Mesenchymal stem cell (in vitro differentiated cells and primary cell): ENCODE data around the gene CELF5.
A peak's percentile ranks its signal among the peaks of the same experiment; 100 is the strongest.
"Not testable (repeated sequence)": the region's sequence is repeated elsewhere in the genome, so short reads cannot be mapped to it uniquely, and the experiment has no call there.

Experiments
- DNase-seq: peaks from one replicate; pipeline ENCODE4 v3.0.0-alpha.2; 2013
- H2AFZ ChIP-seq: one replicate; pipeline ENCODE4 v1.6.1; 2013; ENCODE audit warnings: low read depth, mild to moderate bottlenecking, control low read depth, inconsistent platforms, low read length, moderate library complexity
- H2AK5ac ChIP-seq: 2 replicates; pipeline ENCODE4 v1.6.1; 2013; ENCODE audit warnings: low read length, moderate library complexity, mild to moderate bottlenecking, inconsistent platforms; ENCODE audit not compliant: severe bottlenecking
- H2BK120ac ChIP-seq: one replicate; pipeline ENCODE4 v1.6.1; 2013; ENCODE audit warnings: low read depth, mild to moderate bottlenecking, inconsistent platforms, low read length, moderate library complexity
- H2BK12ac ChIP-seq, 2 experiments: one replicate each; pipeline ENCODE4 v1.6.1; 2013; ENCODE audit warnings: inconsistent platforms in 2 of 2, low read length in 2 of 2, mild to moderate bottlenecking in 2 of 2, moderate library complexity in 2 of 2, control low read depth in 1 of 2
- H2BK15ac ChIP-seq: one replicate; pipeline ENCODE4 v1.6.1; 2013; ENCODE audit warnings: mild to moderate bottlenecking, low read depth, inconsistent platforms; ENCODE audit not compliant: poor library complexity, severe bottlenecking
- H2BK5ac ChIP-seq: 2 replicates; pipeline ENCODE4 v1.6.1; 2013; ENCODE audit warnings: low read depth, mild to moderate bottlenecking, low read length, control low read depth, inconsistent platforms; ENCODE audit not compliant: poor library complexity, severe bottlenecking
- H3K14ac ChIP-seq, 2 experiments: one replicate each; pipeline ENCODE4 v1.6.1; 2013; ENCODE audit warnings: inconsistent platforms in 2 of 2, low read length in 2 of 2, control low read depth in 1 of 2, mild to moderate bottlenecking in 1 of 2, moderate library complexity in 1 of 2
- H3K18ac ChIP-seq, 2 experiments: one replicate each; pipeline ENCODE4 v1.6.1; 2013; ENCODE audit warnings: inconsistent platforms in 2 of 2, low read length in 2 of 2, control low read depth in 1 of 2, low read depth in 1 of 2, mild to moderate bottlenecking in 1 of 2
- H3K23ac ChIP-seq, 2 experiments: one replicate each; pipeline ENCODE4 v1.6.1; 2013; ENCODE audit warnings: inconsistent platforms in 2 of 2, low read length in 2 of 2, mild to moderate bottlenecking in 2 of 2, moderate library complexity in 2 of 2, control low read depth in 1 of 2
- H3K27ac ChIP-seq: 2 replicates; pipeline ENCODE4 v1.5.1; 2013; ENCODE audit warnings: mild to moderate bottlenecking, moderate library complexity, low read length, control low read depth, inconsistent platforms; ENCODE audit not compliant: poor library complexity, severe bottlenecking
- H3K27me3 ChIP-seq, 2 experiments: 2 replicates each; pipeline versions ENCODE4 v1.6.1 to v1.7.0; 2013; ENCODE audit warnings: low read length in 2 of 2, mild to moderate bottlenecking in 2 of 2, moderate library complexity in 2 of 2, control low read depth in 1 of 2, inconsistent platforms in 1 of 2; ENCODE audit not compliant: control insufficient read depth in 1 of 2, insufficient read depth in 1 of 2
- H3K36me3 ChIP-seq, 2 experiments: 2 replicates each; pipeline versions ENCODE4 v1.6.1 to v1.7.0; 2013; ENCODE audit warnings: low read length in 2 of 2, control low read depth in 1 of 2, inconsistent platforms in 1 of 2, low read depth in 1 of 2, mild to moderate bottlenecking in 1 of 2; ENCODE audit not compliant: insufficient read depth in 2 of 2, control insufficient read depth in 1 of 2
- H3K4ac ChIP-seq, 2 experiments: one replicate each; pipeline ENCODE4 v1.6.1; 2013; ENCODE audit warnings: inconsistent platforms in 2 of 2, low read length in 2 of 2, mild to moderate bottlenecking in 2 of 2, moderate library complexity in 2 of 2, control low read depth in 1 of 2, low read depth in 1 of 2
- H3K4me1 ChIP-seq: 2 replicates; pipeline ENCODE4 v1.6.1; 2013; ENCODE audit warnings: low read depth, low read length, control low read depth; ENCODE audit not compliant: control insufficient read depth, insufficient read depth
- H3K4me2 ChIP-seq: 2 replicates; pipeline ENCODE4 v1.6.1; 2013; ENCODE audit warnings: low read length, mild to moderate bottlenecking, inconsistent platforms; ENCODE audit not compliant: poor library complexity, severe bottlenecking
- H3K4me3 ChIP-seq, 2 experiments: 2 replicates each; pipeline versions ENCODE4 v1.5.1 to v1.7.0; 2013; ENCODE audit warnings: low read length in 2 of 2, mild to moderate bottlenecking in 2 of 2, control low read depth in 1 of 2, low read depth in 1 of 2; ENCODE audit not compliant: insufficient read depth in 1 of 2
- H3K79me1 ChIP-seq: replicated peaks from 2 replicates; pipeline ENCODE4 v1.6.1; 2013; ENCODE audit warnings: mild to moderate bottlenecking, control low read depth, low read length, inconsistent platforms; ENCODE audit not compliant: poor library complexity, severe bottlenecking
- H3K9ac ChIP-seq: 2 replicates; pipeline ENCODE4 v1.7.0; 2013; ENCODE audit warnings: mild to moderate bottlenecking, low read length, moderate library complexity
- H3K9me3 ChIP-seq: 2 replicates; pipeline ENCODE4 v1.7.0; 2013; ENCODE audit warnings: mild to moderate bottlenecking, low read length; ENCODE audit not compliant: control insufficient read depth
- H4K8ac ChIP-seq: one replicate; pipeline ENCODE4 v1.6.1; 2013; ENCODE audit warnings: inconsistent platforms, mild to moderate bottlenecking, low read length, moderate library complexity
- H4K91ac ChIP-seq: one replicate; pipeline ENCODE4 v1.6.1; 2013; ENCODE audit warnings: mild to moderate bottlenecking, low read length, inconsistent platforms
- WGBS: methylation state at CpG from one replicate; pipeline ENCODE4 v1.1.7; 2013; ENCODE audit warnings: mixed read lengths; 5-methylcytosine and 5-hydroxymethylcytosine counted together

The CELF5 gene

DNA sequence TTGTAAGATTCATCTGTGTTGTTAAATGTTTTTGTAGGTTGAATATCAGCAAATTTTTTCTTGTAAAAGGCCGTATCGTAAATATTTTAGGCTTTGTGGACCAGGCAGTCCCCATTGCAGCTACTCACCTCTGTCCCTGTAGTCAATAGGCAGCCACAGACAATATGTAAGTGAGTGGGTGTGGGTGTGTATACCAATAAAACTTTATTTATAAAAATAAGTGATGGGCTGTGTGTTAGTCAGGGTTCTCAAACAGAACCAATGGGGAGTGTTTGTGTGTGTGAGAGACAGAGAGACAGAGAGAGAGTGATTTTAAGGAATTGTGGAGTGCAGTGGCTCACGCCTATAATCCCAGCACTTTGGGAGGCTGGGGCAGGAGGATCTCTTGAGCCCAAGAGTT, 104.3 kb downstream of the CELF5 start:
- H4K91ac ChIP-seq: no peak overlapping the region
- no peaks in the 10 kb centered on the region for H3K36me3 ChIP-seq
- no peak overlapping the region for H3K4ac ChIP-seq
- peaks cover 0 to 6% of the 10 kb centered on the region in 2 experiments for H3K27me3 ChIP-seq
- H3K4me2 ChIP-seq: no peak overlapping the region
- no peak for DNase-seq
- no peak overlapping the region for H3K4me3 ChIP-seq
- H3K9ac ChIP-seq: no peak overlapping the region
- H2BK120ac ChIP-seq: no peak overlapping the region
- no peaks in the 10 kb centered on the region for H3K9me3 ChIP-seq
- H3K4me1 ChIP-seq: no peaks in the 10 kb centered on the region
- no peak overlapping the region for H3K18ac ChIP-seq
- no peak overlapping the region for H3K14ac ChIP-seq
- H2BK12ac ChIP-seq: no peak overlapping the region
- no peak overlapping the region for H4K8ac ChIP-seq
- no peak overlapping the region for H2AFZ ChIP-seq
- WGBS: 100% methylated on average over 2 of the region's 3 CpGs
- no peaks in the 10 kb centered on the region for H3K79me1 ChIP-seq
- no peak overlapping the region for H3K27ac ChIP-seq
- no peak overlapping the region for H2BK15ac ChIP-seq
- H3K23ac ChIP-seq: no peak overlapping the region
- H2AK5ac ChIP-seq: no peak overlapping the region
- no peak overlapping the region for H2BK5ac ChIP-seq

DNA sequence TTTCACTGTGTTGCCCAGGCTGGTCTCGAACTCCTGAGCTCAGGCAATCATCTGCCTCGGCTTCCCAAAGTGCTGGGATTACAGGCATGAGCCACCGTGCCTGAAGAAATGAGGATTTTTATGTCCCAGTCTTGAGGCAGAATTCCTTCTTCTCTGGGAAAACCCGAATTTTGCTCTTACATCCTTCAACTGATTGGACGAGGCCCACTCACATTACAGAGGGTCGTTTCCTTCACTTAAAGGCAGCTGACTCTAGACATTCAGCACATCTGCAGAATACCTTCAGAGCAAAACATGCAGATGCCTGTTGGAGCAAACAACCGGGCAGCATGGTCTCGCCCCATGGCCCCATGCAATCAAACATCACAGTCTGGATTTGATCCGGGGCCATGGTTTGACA, 105.6 kb downstream of the CELF5 start:
- H3K14ac ChIP-seq: no peak overlapping the region
- no peak overlapping the region for H3K27ac ChIP-seq
- H3K9ac ChIP-seq: no peak overlapping the region
- H3K27me3 ChIP-seq: peaks cover 0 to 6% of the 10 kb centered on the region in 2 experiments
- no peak overlapping the region for H2AFZ ChIP-seq
- no peaks in the 10 kb centered on the region for H3K36me3 ChIP-seq
- no peak overlapping the region for H3K4me2 ChIP-seq
- no peaks in the 10 kb centered on the region for H3K4me1 ChIP-seq
- H3K4ac ChIP-seq: no peak overlapping the region
- no peaks in the 10 kb centered on the region for H3K79me1 ChIP-seq
- no peak overlapping the region for H2BK12ac ChIP-seq
- no peak overlapping the region for H2AK5ac ChIP-seq
- H2BK5ac ChIP-seq: no peak overlapping the region
- no peak overlapping the region for H3K4me3 ChIP-seq
- no peak overlapping the region for H4K8ac ChIP-seq
- H3K23ac ChIP-seq: no peak overlapping the region
- no peaks in the 10 kb centered on the region for H3K9me3 ChIP-seq
- WGBS: 80% methylated on average over 9 of the region's 9 CpGs
- H2BK15ac ChIP-seq: no peak overlapping the region
- DNase-seq: no peak
- H3K18ac ChIP-seq: no peak overlapping the region
- H2BK120ac ChIP-seq: no peak overlapping the region
- no peak overlapping the region for H4K91ac ChIP-seq

DNA sequence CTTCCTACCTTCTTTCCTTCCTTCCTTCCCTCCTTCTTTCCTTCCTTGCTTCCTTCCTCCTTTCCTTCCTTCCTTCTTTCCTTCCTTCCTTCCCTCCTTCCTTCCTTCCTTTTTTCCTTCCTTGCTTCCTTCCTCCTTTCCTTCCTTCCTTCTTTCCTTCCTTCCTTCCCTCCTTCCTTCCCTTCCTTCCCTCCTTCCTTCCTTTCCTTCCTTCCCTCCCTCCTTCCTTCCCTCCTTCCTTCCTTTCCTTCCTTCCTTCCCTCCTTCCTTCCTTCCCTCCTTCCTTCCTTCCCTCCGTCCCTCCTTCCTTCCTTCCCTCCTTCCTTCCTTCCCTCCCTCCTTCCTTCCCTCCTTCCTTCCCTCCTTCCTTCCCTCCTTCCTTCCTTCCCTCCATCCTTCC, 107.8 kb downstream of the CELF5 start:
- not testable (repeated sequence) for H3K9ac ChIP-seq, H3K4ac ChIP-seq, H3K18ac ChIP-seq, H2BK5ac ChIP-seq, H3K14ac ChIP-seq, H2BK15ac ChIP-seq, H3K4me3 ChIP-seq, H2AFZ ChIP-seq, H3K4me2 ChIP-seq, H3K79me1 ChIP-seq, H3K27me3 ChIP-seq, H3K27ac ChIP-seq, H4K8ac ChIP-seq, H4K91ac ChIP-seq, H3K23ac ChIP-seq, H2BK120ac ChIP-seq, H2AK5ac ChIP-seq, DNase-seq, H3K9me3 ChIP-seq, H3K36me3 ChIP-seq, H2BK12ac ChIP-seq
- WGBS: 50% methylated on average over 1 of the region's 1 CpG
- H3K4me1 ChIP-seq: peaks cover 18% of the 10 kb centered on the region

DNA sequence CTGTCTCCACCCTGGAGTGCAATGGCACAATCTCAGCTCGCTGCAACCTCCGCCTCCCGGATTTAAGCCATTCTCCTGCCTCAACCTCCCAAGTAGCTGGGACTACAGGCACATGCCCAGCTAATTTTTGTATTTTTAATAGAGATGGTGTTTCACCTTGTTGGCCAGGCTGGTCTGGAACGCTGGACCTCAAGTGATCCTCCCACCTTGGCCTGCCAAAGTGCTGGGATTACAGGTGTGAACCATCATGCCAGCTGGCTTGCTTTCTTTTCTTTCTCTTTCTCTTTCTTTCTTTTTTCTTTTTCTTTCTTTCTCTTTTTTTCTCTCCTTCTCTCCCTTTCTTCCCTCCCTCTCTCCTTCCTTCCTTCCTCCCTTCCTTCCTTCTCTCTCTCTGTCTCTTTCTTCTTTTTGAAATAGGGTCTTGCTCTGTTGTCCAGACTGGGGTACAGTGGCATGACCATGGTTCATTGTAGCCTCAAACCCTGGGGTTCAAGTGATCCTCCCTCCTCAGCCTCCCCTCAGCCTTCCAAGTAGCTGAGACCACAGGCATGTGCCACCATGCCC, 108.6 kb downstream of the CELF5 start:
- peak overlapping the region; percentile 88 for H2BK15ac ChIP-seq
- no peak overlapping the region for H3K4me3 ChIP-seq
- no peak overlapping the region for H3K14ac ChIP-seq
- H3K9ac ChIP-seq: no peak overlapping the region
- H4K91ac ChIP-seq: no peak overlapping the region
- H4K8ac ChIP-seq: no peak overlapping the region
- H2BK5ac ChIP-seq: no peak overlapping the region
- no peak overlapping the region for H3K4me2 ChIP-seq
- H3K27ac ChIP-seq: no peak overlapping the region
- H3K18ac ChIP-seq: no peak overlapping the region
- WGBS: 76% methylated on average over 4 of the region's 4 CpGs
- H3K23ac ChIP-seq: no peak overlapping the region
- H2AFZ ChIP-seq: no peak overlapping the region
- H3K9me3 ChIP-seq: no peaks in the 10 kb centered on the region
- no peak overlapping the region for H3K4ac ChIP-seq
- H3K27me3 ChIP-seq: peaks cover 0 to 6% of the 10 kb centered on the region in 2 experiments
- H3K79me1 ChIP-seq: no peaks in the 10 kb centered on the region
- H2BK120ac ChIP-seq: no peak overlapping the region
- peaks cover 22% of the 10 kb centered on the region for H3K4me1 ChIP-seq
- no peak overlapping the region for H2AK5ac ChIP-seq
- DNase-seq: no peak
- H3K36me3 ChIP-seq: no peaks in the 10 kb centered on the region
- H2BK12ac ChIP-seq: no peak overlapping the region
